ACC112 (cell line): ENCODE results near the gene MACF1.
"Not testable (repeated sequence)": the region's sequence is repeated elsewhere in the genome, so short reads cannot be mapped to it uniquely, and the experiment has no call there.

ENCODE experiments used
- H2AFZ ChIP-seq: fragments of 200-600 bp; sonication (generic); one replicate; pipeline ENCODE4 v1.6.0; 2017; ENCODE audit warnings: antibody characterized with exemption, low read length; ENCODE audit not compliant: unreplicated experiment
- H3K27ac ChIP-seq: fragments of 200-600 bp; sonication (generic); 2 replicates; pipeline ENCODE4 v1.5.1; 2014; ENCODE audit warnings: low read depth, mild to moderate bottlenecking, antibody characterized with exemption, low read length, moderate library complexity
- H3K27me3 ChIP-seq: fragments of 200-600 bp; sonication (generic); 2 replicates; pipeline ENCODE4 v1.6.1; 2014; ENCODE audit warnings: mild to moderate bottlenecking, antibody characterized with exemption, low read length, moderate library complexity, mixed read lengths; ENCODE audit not compliant: insufficient read depth
- H3K36me3 ChIP-seq: fragments of 200-600 bp; sonication (generic); 2 replicates; pipeline ENCODE4 v1.6.1; 2016; ENCODE audit warnings: mild to moderate bottlenecking, antibody characterized with exemption, low read length, moderate library complexity, mixed read lengths; ENCODE audit not compliant: insufficient read depth
- H3K4me1 ChIP-seq: fragments of 200-600 bp; sonication (generic); one replicate; pipeline ENCODE4 v1.6.1; 2016; ENCODE audit warnings: low read length, mixed read lengths; ENCODE audit not compliant: insufficient read depth, unreplicated experiment, control insufficient read depth
- H3K4me3 ChIP-seq: fragments of 200-600 bp; sonication (generic); 2 replicates; pipeline ENCODE4 v1.5.1; 2014; ENCODE audit warnings: mild to moderate bottlenecking, low read depth, low read length
- H3K79me2 ChIP-seq: fragments of 200-600 bp; sonication (generic); one replicate; pipeline ENCODE4 v1.6.0; 2016; ENCODE audit warnings: low read length; ENCODE audit not compliant: control insufficient read depth, unreplicated experiment, insufficient read depth

The MACF1 gene

DNA sequence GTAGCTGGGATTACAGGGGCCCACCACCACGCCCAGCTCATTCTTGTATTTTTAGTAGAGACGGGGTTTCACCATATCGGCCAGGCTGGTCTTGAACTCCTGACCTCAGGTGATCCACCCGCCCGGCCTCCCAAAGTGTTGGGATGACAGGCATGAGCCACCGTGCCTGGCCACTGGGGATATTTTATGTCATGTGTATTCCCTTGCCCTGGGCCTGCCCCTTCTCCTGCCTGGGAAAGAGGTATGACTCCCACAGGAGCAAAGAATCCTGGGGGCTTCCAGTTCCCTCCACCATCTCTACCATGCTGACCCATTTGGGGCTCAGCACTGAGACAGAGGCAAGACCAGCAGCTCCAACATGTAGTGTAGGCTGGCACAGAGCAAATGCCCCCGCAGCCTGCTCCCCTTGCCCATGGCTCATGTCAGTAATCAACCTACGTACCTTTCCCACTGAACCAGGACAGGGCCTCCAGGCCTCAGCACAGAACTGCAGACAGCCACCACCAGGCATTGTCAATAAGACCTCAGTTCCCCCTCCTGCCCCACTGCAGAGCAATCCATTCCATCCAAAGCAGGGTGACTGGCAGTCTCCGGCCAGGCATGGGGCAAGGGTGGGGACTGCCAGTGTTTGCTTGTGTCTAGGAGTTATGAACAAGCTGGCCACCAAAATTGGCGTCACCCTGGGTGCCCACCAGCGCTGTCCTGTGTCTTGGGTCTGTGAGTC is 322.1 kb downstream of the MACF1 start:
- Histone ChIP-seq H3K4me3 (no peak overlapping the region), H3K27me3 (no peaks in the 10 kb centered on the region), H3K79me2 (no peaks in the 10 kb centered on the region), H3K36me3 (peaks cover 6% of the 10 kb centered on the region; the same call in 1 of the 2 replicates), H3K4me1 (no peaks in the 10 kb centered on the region), H2AFZ (no peak overlapping the region), H3K27ac (no peak overlapping the region)

DNA sequence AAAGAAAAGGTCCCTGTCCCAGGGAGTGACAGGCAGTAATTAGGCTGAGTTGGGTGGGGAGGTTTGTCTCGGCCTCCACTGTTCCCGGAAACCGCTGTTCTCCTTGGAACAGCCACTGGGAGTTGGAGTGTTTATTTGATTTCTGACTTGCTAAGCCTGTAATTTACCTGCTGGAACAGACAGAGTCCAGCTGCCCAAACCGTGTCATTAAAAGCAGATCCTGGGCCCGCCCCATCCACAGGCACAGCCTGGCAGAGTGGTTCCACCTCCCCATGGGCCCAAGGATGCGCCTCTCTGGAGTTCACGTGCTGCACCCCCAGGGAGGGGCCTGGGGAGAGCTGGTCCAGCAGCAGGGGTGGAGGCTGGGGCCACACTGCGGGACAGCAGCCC is 322.7 kb downstream of the MACF1 start:
- not testable (repeated sequence) for H3K27me3 ChIP-seq, H3K27ac ChIP-seq, H3K4me1 ChIP-seq, H3K79me2 ChIP-seq, H3K36me3 ChIP-seq, H2AFZ ChIP-seq, H3K4me3 ChIP-seq

- H3K79me2 ChIP-seq, result no peaks in the 10 kb centered on the region
These were observed 323.6 kb downstream of the MACF1 start for GRCh38 chr1:39528082-39528481.

DNA sequence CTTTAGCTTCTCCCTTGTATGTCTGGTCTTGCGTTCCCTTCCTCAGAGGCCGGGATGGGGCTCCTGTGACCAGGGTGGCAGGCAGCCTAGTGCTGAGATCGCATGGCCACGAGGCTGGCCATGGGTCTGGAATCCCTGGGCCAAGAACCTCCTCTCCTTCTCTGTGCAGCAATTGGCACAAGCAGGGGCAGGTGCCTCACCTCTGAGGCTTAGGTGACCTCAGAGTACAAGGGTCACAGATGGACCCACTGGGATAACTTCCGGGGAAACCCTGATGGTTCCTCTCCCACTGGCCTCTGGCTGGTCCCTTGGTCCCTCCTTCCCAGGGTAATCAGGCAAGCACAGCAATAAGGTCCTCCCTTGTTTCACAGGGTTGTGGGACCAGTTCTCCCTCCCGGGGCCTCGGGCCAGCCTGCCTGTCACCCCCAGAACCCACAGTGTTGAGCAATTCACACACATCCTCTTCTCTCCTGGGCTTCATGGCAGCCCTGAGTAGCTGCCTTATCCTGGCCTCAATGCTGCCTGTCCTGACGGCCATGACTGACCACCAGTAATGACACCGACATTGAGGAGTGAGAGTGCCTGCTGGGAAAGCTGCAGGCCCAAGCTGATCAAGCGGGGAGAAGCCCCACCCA is 325.5 kb downstream of the MACF1 start:
- Histone ChIP-seq H3K27me3 (no peaks in the 10 kb centered on the region), H2AFZ (no peak overlapping the region), H3K4me3 (no peak overlapping the region), H3K27ac (no peak overlapping the region), H3K36me3 (peaks cover 6% of the 10 kb centered on the region; the same call in 1 of the 2 replicates), H3K4me1 (no peaks in the 10 kb centered on the region), H3K79me2 (no peaks in the 10 kb centered on the region)

More at GRCh38 chr1:39528082-39528481, 323.6 kb downstream of the MACF1 start:
- Histone ChIP-seq H3K4me3 (no peak overlapping the region), H2AFZ (no peak overlapping the region), H3K27ac (no peak overlapping the region), H3K36me3 (peaks cover 6% of the 10 kb centered on the region; the same call in 1 of the 2 replicates), H3K4me1 (no peaks in the 10 kb centered on the region), H3K27me3 (no peaks in the 10 kb centered on the region)

- peaks cover 6% of the 10 kb centered on the region; the same call in 1 of the 2 replicates for H3K36me3 ChIP-seq
- no peak overlapping the region for H3K27ac ChIP-seq
- H3K27me3 ChIP-seq, result no peaks in the 10 kb centered on the region
- H3K4me3 ChIP-seq, result no peak overlapping the region
- H2AFZ ChIP-seq, result no peak overlapping the region
- no peaks in the 10 kb centered on the region for H3K4me1 ChIP-seq
- H3K79me2 ChIP-seq, result no peaks in the 10 kb centered on the region
These were observed 327.0 kb downstream of the MACF1 start for GRCh38 chr1:39531526-39531925.

- H3K4me3 ChIP-seq, result no peak overlapping the region
- H3K79me2 ChIP-seq, result no peaks in the 10 kb centered on the region
- no peak overlapping the region for H3K27ac ChIP-seq
- H3K4me1 ChIP-seq, result no peaks in the 10 kb centered on the region
- no peaks in the 10 kb centered on the region for H3K36me3 ChIP-seq
- no peak overlapping the region for H2AFZ ChIP-seq
- H3K27me3 ChIP-seq, result no peaks in the 10 kb centered on the region
These were observed 328.9 kb downstream of the MACF1 start for GRCh38 chr1:39533442-39533841.
